NCI-H69 (cell line): ENCODE measurements around the gene ERVMER34-1.

Experiments used
- DNase-seq: peaks from one replicate; lab custom pipeline; 2025; lab: John Stamatoyannopoulos, UW

The ERVMER34-1 gene

DNA sequence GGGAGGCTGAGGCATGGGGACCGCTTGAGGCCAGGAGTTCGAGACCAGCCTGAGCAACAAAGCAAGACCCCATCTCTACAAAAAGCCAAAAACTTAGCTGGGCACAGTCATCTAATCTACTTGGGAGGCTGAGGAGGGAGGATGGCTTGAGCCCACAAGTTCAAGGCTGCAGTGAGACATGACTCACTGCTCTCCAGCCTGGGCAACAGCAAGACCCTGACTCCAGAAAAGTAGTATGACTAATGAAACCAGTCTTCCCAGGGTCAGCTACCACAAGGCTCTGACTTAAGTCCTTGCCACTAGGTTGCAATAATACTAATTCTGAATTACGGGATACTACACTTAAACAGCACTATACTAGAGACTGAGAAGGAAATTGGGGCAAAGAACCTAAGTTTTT is 33.1 kb downstream of the ERVMER34-1 start:
- no peak for DNase-seq

DNA sequence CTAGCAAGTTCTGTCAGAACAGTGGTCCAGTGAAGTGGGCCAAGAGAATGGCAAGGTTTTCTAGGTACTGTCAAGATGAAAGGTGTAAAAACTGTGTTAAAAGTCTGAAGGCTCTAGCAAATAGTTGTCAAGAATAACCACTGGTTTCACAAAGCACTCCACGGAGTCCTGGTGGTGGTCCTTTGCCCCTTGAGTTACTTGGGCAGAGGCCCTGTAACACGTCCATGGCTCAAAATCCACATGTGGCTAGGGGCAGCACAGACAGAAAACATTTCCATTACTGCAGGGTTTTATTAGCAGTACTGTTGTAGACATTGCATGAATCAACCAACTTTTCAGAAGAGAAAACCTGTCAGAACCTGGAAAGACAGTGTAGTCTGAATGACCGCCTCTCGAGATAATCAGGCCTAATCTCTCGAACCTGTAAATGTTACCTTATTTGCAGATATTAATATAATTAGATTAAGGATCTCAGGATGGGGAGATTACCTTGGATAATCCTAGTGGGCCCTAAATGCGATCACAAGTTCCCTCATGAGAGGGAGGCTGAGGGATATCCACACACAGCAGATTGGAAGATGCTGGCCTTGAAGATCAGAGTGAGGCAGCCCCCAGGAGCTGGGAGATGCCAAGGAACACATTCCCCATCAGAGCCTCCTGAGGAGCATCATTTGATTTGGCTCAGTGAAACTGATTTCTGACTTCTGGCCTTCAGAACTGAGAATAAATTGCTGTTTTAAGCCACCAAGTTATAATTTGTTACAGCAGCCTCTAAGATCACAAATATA is 34.7 kb downstream of the ERVMER34-1 start:
- DNase-seq = no peak

DNA sequence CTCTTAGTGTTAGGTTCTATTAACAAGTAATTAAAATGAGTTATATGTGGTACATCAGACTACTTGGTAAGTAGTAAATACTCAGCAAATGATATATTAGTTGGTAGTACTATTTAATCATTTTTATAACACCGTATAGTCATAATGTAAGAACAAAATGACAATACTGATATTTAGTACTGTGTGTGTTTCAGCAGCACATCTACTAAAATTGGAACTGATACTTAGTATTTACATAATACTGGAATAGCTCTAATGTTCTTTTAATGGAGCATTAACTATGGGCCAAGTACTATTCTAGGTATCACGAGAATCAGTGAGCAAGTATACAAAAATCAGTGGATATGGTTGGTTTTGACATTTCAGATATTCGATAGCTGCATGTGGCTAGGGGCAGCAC is 35.3 kb downstream of the ERVMER34-1 start:
- no peak for DNase-seq

DNA sequence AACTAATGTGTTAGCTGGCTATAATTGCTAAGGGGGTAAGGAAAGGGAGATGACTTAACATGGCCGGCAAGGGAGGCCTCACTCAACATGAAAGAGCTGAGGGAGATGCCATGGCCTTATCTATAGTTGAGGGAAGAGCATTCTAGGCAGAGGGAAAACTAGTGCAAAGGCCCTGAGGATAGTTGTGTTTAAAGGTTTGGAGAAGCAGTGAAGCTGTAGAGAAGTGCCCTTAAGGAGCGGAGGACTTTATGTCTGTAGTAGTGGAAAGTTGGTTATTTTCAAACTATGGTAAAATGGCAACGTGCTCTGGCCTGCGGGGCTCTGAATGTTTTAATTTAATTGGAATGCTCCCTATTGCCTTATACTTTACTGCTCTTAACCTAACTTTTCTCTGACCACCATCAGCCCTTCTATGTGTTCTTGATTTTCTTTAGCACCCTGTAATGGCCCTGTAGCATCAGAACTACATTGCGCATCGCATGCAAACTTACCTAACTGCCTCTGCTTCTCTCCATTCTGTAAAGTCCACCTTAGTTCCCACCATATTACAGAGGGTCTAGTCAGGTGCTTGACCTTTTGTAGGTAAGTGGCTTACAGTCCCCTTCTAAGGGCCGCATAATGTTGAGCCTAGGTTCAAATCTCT is 35.8 kb downstream of the ERVMER34-1 start:
- DNase-seq = no peak

DNA sequence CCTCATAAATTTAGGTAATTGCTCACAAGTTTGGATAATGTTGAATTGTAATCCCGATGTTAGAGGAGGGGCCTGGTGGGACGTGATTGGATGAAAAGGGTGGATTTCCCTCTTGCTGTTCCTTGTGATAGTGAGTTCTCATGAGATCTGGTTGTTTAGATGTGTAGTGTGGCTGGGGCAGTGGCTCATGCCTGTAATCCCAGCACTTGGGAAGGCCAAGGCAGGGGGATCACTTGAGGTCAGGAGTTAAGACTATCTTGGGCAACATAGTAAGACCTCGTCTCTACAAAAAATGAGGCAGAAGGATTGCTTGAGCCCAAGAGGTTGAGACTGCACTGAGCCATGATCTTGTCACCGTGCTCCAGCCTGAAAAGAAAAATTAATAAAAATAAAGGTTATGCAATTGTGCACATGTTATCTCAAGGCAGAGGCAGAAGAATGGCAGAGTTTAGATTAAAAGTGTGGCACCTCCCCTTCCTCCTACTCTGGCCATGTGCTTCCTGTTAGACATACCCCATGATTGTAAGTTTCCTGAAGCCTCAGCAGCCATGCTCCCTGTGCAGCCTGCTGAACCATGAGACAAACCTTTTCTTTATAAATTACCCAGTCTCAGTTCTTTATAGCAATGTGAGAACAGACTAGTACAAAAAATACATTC is 36.5 kb downstream of the ERVMER34-1 start:
- no peak for DNase-seq

DNA sequence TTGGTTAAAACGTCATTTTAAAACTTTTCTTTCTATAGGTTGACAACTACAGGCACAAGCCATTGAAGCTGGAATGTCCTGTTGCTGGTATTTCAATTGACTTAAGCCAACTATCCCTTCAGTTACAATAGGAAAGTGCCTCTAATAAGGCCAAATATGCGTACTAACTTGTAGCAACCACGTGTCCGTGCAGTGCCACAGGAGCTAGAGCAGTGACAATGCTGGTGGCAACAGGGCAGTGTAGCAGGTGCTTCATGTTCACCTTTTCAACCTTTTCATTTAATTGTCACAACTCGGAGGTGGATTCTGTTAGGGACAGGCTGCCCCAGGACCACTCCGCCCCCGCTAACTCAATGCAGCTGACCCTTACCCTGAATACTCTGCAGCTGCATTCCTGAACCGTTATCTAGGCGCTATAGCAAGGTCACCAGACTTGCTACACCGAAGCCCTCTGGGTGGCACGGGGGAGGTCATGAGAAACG is 37.7 kb downstream of the ERVMER34-1 start:
- DNase-seq = no peak

DNA sequence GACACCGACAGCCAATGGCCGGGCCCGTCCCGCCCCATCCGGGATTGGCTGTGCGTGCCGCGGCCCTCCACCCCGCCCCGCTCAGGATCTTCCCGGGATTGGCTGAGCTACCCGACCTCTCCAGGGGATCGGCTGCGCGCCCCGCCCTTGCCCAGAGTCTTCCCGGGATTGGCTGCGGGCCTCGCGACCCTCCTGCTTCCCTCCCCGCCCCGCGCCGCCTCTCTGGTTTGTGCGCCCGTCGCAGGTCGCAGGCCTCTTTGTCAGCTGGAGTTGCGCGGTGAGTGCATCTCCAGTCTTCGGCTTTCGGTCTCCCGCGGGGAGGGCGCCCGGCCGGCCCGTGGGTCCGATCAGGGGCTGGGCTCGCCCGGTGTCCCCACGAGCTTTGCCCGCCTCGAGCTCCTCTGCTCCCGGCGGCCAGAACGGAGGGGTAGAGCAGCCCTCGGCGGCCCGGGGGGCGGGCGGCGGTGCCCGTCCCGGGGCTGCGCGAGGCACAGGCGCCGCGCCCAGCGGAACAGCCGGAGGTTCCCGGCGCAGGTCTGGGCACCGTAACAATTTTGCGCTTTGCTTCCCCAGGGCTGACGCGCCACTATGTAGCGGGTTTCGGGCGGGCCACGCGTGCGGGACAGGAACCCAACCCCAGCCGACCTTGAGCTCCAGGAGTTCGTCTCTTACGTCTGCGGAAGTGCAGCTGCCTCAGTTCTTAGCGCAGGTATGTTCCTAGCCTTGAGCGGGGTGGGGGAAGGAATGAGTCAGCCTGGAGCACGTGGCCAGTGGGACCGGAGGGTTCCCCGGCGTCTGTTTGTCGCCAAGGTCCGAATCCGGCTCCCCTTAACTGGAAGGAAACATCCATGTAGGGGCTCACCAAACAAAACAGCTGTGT is 38.7 kb downstream of the ERVMER34-1 start:
- DNase-seq = peak; percentile 96

DNA sequence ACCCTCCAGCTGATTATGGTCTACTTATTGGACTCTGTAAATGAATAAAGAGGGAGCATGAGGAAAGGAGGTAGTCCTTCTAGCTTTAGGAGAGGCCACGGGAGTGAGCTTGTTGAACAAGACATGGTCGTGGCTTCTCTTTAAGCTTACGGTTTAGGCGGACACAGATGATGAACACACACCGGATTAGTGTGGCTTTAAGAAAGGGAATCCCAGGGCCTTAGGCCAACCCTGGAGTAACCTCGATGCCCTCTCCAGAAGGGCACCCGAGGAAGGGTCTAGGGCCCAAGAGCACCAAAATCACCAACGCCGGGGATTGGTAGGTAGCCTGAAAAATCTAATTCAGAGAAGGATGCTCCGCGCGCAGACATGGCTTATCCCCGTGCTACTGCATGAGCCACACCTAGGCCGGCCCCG is 39.4 kb downstream of the ERVMER34-1 start:
- peak; percentile 55 for DNase-seq

DNA sequence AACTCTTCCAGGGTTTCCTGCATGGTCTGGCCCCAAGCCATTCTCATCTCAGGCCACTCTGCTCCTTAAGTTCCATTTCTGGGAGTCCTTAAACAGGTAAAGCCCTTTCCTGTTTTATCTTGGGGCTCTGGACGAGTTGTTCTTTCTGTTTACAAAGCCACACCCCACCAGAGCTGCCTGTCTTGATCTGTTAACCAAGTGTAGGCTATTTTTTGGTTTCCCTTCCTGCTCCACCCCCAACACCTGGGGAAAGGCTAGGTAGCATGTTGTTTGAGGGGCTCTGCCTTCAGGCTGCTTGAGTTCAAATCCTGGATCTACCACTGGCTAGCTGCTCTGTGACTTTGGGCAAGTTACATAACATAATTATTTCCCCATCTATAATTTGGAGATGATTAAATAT is 40.0 kb downstream of the ERVMER34-1 start:
- DNase-seq = no peak

DNA sequence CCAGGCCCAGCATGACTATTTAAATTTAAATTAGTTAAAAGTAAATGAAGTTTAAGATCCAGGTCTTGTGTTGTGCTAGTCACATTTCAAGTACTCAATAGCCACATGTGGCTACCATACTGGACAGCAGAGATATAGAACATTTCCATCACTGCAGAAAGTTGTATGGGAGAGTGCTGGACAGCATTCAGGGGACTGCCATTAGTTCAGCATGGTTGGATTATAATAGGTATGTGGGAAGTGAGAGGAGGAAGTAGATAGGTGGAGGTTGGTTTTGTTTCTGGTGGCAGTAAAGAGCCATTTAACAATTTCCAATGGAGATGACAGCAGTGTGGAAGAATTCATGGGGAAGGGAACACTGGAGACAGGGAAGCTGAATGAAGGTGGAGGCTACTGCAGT is 42.1 kb downstream of the ERVMER34-1 start:
- DNase-seq = no peak

DNA sequence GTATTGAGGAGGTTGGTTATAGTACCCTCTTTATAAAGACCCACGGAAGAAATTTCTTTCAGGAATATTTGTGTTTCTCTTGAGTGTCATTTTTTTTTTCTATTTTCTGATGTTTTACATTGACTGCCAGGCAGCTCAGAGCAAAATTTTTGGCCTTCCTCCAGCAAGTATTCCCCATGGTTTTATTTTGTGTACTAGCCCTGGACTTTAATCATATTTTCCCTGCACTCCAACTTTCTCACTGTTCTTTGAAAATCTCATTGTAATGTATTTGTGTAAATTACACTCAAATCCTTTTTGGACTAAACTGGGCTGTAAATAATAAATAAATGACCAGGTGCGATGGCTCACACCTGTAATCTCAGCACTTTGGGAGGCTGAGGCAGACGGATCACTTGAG is 46.6 kb downstream of the ERVMER34-1 start:
- DNase-seq = no peak

DNA sequence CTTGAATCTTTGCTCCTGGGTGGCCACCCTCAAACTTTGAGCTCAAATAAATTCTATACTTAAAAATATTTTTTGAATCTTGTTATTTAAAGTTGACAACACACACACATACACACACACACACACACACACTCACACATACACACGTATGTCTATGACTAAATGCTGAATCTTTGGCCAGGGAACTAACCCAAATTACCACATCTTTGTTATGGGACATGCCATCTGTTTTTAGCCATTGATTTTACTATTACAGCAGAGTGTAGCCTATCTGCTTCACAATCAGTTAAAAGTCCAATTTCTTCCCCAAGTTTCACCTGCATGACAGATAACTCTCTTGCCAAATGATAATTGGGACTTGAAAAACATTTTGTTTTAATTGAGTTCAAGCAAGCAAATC is 47.1 kb downstream of the ERVMER34-1 start:
- DNase-seq = no peak

DNA sequence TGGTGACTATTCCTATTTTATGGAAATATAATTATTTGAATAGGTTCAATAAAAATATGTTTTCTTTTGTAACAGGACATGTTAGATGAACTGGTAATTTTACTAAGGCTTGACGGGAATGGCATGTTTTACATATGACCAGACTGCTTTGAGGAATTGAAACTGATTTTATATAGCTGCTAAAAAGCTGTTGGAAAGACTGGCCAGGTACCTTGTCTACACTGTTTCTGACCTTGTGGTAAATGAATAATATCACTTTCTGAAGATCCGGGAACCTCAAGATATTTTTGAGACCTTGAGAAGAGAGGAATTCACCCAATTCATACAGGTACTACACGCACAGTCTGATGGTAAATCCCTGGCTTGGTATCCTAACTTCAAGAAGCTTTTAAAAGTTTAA is 50.0 kb downstream of the ERVMER34-1 start:
- no peak for DNase-seq

DNA sequence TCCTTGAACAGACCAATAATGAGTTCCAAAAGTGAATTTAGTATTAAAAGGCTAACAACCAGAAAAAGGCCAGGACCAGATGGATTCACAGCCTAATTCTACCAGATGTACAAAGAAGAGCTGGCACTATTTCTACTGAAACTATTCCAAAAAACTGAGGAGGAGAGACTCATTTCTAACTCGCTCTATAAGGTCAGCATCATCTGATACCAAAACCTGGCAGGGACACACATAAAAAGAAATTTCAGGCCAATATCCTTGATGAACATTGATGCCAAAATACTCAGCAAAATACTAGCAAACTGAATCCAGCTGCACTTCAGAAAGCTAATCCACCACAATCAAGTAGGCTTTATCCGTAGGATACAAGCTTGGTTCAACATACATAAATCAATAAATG is 56.3 kb downstream of the ERVMER34-1 start:
- no peak for DNase-seq

DNA sequence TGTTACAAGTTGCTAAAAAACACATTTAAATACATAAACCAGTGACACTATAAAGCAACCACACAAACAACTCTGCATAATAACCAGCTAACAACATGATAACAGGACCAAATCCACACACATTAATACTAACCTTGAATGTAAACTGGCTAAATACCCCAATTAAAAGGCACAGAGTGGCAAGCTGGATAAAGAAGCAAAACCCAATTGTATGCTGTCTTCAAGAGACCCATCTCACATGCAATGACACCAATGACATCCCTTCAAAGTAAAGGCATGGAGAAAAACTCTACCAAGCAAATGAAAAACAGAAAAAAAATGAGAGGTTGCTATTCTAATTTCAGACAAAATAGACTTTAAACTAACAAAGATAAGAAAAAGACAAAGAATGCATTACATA is 57.7 kb downstream of the ERVMER34-1 start:
- no peak for DNase-seq
